H1 (cell line): ENCODE results near the gene REELD1. TPM values are rescaled to one million over a fixed set of nuclear protein-coding genes. Genes with fewer than 3 reads are reported as not detected.

Experiments
- CTCF ChIA-PET: fragments of 300-600 bp; sonication (Branson Sonifier 250); formaldehyde crosslinking; loops from one replicate; lab custom pipeline; 2021; ENCODE audit not compliant: partially characterized antibody; lab: Charles Lee
- POLR2A ChIA-PET: fragments of 300-600 bp; sonication (Branson Sonifier 250); formaldehyde crosslinking; loops from one replicate; lab custom pipeline; 2021; ENCODE audit warnings: inconsistent platforms; ENCODE audit not compliant: partially characterized antibody; lab: Charles Lee
- DNase-seq, 2 experiments: peaks; one replicate each; pipeline versions ENCODE4 v3.0.0 to v3.0.0-alpha.2; 2010 to 2022; ENCODE audit warnings: low spot score in 2 of 2, low read depth in 1 of 2, mixed read lengths in 1 of 2
- FAIRE-seq: peaks from 2 replicates; lab custom pipeline; 2011; peaks lifted over from hg19 to GRCh38; lab: Jason Lieb, UNC
- H2AFZ ChIP-seq: 2 replicates; pipeline ENCODE4 v1.8.1; 2012; ENCODE audit warnings: low read length, inconsistent platforms
- H2AK5ac ChIP-seq: 2 replicates; pipeline ENCODE4 v1.6.1; 2013; ENCODE audit warnings: low read depth, low read length
- H2BK120ac ChIP-seq: replicated peaks from 2 replicates; pipeline ENCODE3; 2013; ENCODE audit warnings: low read depth, low read length, inconsistent platforms
- H2BK12ac ChIP-seq: 2 replicates; pipeline ENCODE4 v1.6.1; 2013; ENCODE audit warnings: low read depth, low read length
- H2BK15ac ChIP-seq: 2 replicates; pipeline ENCODE4 v1.6.1; 2013; ENCODE audit warnings: low read length
- H2BK20ac ChIP-seq: 2 replicates; pipeline ENCODE4 v1.6.1; 2013; ENCODE audit warnings: low read length
- H2BK5ac ChIP-seq: 2 replicates; pipeline ENCODE4 v1.6.1; 2013; ENCODE audit warnings: low read depth, low read length
- H3K14ac ChIP-seq: 2 replicates; pipeline ENCODE4 v1.6.1; 2013; ENCODE audit warnings: inconsistent platforms; ENCODE audit not compliant: insufficient read length
- H3K18ac ChIP-seq: 2 replicates; pipeline ENCODE4 v1.6.1; 2013; ENCODE audit warnings: low read length; ENCODE audit errors: extremely low read depth
- H3K23ac ChIP-seq: 2 replicates; pipeline ENCODE4 v1.6.1; 2013; ENCODE audit warnings: inconsistent platforms; ENCODE audit not compliant: insufficient read length
- H3K23me2 ChIP-seq: 2 replicates; pipeline ENCODE4 v1.6.1; 2013; ENCODE audit warnings: low read depth, low read length
- H3K27ac ChIP-seq: 2 replicates; pipeline ENCODE4 v1.6.1; 2011; ENCODE audit warnings: low read depth, low read length, inconsistent platforms
- H3K27me3 ChIP-seq, 4 experiments: replicated peaks in 1 of 4; 1 replicate in 1 of 4; 2 replicates in 3 of 4; pipeline versions ENCODE4 v1.6.1 to v1.8.1; 2011 to 2013; ENCODE audit warnings: low read length in 3 of 4, mild to moderate bottlenecking in 3 of 4, inconsistent platforms in 2 of 4, mixed read lengths in 2 of 4, moderate library complexity in 1 of 4; ENCODE audit not compliant: control insufficient read depth in 3 of 4, insufficient read depth in 3 of 4; ENCODE audit errors: extremely low read depth in 1 of 4
- H3K36me3 ChIP-seq, 4 experiments: 2 replicates each; pipeline versions ENCODE4 v1.6.1 to v1.8.1; 2011 to 2013; ENCODE audit warnings: mild to moderate bottlenecking in 4 of 4, low read length in 3 of 4, moderate library complexity in 2 of 4, control low read depth in 1 of 4, inconsistent platforms in 1 of 4; ENCODE audit not compliant: insufficient read depth in 4 of 4, control insufficient read depth in 2 of 4
- H3K4ac ChIP-seq: replicated peaks from 2 replicates; pipeline ENCODE3; 2013; ENCODE audit warnings: low read length, low read depth, mixed read lengths, inconsistent platforms; ENCODE audit not compliant: insufficient read length
- H3K4me1 ChIP-seq, 4 experiments: replicated peaks in 1 of 4; 1 replicate in 1 of 4; 2 replicates in 3 of 4; pipeline versions ENCODE4 v1.6.1 to v1.8.1; 2011 to 2013; ENCODE audit warnings: low read length in 3 of 4, inconsistent platforms in 2 of 4, mixed read lengths in 1 of 4; ENCODE audit not compliant: insufficient read depth in 4 of 4, control insufficient read depth in 3 of 4
- H3K4me2 ChIP-seq, 2 experiments: 2 replicates each; pipeline versions ENCODE4 v1.6.1 to v1.8.1; 2011 to 2013; ENCODE audit warnings: low read depth in 2 of 2, low read length in 2 of 2, control low read depth in 1 of 2, inconsistent platforms in 1 of 2, mild to moderate bottlenecking in 1 of 2; ENCODE audit not compliant: insufficient read depth in 1 of 2
- H3K4me3 ChIP-seq, 4 experiments: fragments of 200-600, 300-600 bp in 1 of 4; sonication (generic), shearing (Covaris generic), sonication (Bioruptor Twin) in 1 of 4; 2 replicates each; pipeline versions ENCODE4 v1.5.1 to v1.8.1; 2011 to 2016; ENCODE audit warnings: low read length in 4 of 4, low read depth in 3 of 4, control low read depth in 2 of 4, inconsistent platforms in 2 of 4, mild to moderate bottlenecking in 2 of 4, mixed read lengths in 1 of 4, moderate library complexity in 1 of 4; ENCODE audit not compliant: insufficient read depth in 2 of 4; ENCODE audit errors: extremely low read depth in 1 of 4
- H3K56ac ChIP-seq: replicated peaks from 2 replicates; pipeline ENCODE3; 2013; ENCODE audit warnings: low read depth, mild to moderate bottlenecking, mixed read lengths, low read length, inconsistent platforms; ENCODE audit not compliant: insufficient read length
- H3K79me1 ChIP-seq: 2 replicates; pipeline ENCODE4 v1.6.1; 2013; ENCODE audit warnings: low read depth, low read length, control low read depth
- H3K79me2 ChIP-seq, 2 experiments: 2 replicates each; pipeline versions ENCODE4 v1.6.1 to v1.8.1; 2012 to 2013; ENCODE audit warnings: low read length in 2 of 2, mild to moderate bottlenecking in 2 of 2, inconsistent platforms in 1 of 2; ENCODE audit not compliant: insufficient read depth in 2 of 2, control insufficient read depth in 1 of 2
- H3K9ac ChIP-seq, 4 experiments: replicated peaks in 1 of 4; 1 replicate in 1 of 4; 2 replicates in 3 of 4; pipeline versions ENCODE4 v1.6.1 to v1.8.1; 2011 to 2013; ENCODE audit warnings: low read depth in 3 of 4, low read length in 3 of 4, control low read depth in 2 of 4, mild to moderate bottlenecking in 2 of 4, moderate library complexity in 2 of 4, inconsistent platforms in 1 of 4; ENCODE audit errors: extremely low read depth in 1 of 4
- H3K9me3 ChIP-seq, 2 experiments: 2 replicates each; pipeline versions ENCODE4 v1.6.1 to v1.8.1; 2012 to 2013; ENCODE audit warnings: mild to moderate bottlenecking in 2 of 2, moderate library complexity in 2 of 2, control low read depth in 1 of 2, inconsistent platforms in 1 of 2, low read depth in 1 of 2, low read length in 1 of 2, mixed read lengths in 1 of 2; ENCODE audit not compliant: insufficient read depth in 2 of 2
- H4K20me1 ChIP-seq, 2 experiments: replicated peaks in 1 of 2; 2 replicates each; pipeline versions ENCODE3 to v1.8.1; 2011 to 2013; ENCODE audit warnings: inconsistent platforms in 2 of 2, low read length in 2 of 2, mild to moderate bottlenecking in 1 of 2; ENCODE audit not compliant: insufficient read depth in 2 of 2, control insufficient read depth in 1 of 2
- H4K5ac ChIP-seq: 2 replicates; pipeline ENCODE4 v1.6.1; 2013; ENCODE audit warnings: low read length, low read depth, mixed read lengths, inconsistent platforms; ENCODE audit not compliant: insufficient read length
- H4K8ac ChIP-seq: 2 replicates; pipeline ENCODE4 v1.8.0; 2013; ENCODE audit warnings: mild to moderate bottlenecking, moderate library complexity, low read length, inconsistent platforms; ENCODE audit not compliant: insufficient read depth; ENCODE audit errors: extremely low read depth
- H4K91ac ChIP-seq: replicated peaks from 2 replicates; pipeline ENCODE3; 2013; ENCODE audit warnings: low read length, mixed read lengths, inconsistent platforms; ENCODE audit not compliant: insufficient read length
- CHD2 ChIP-seq: IDR thresholded peaks from 2 replicates; pipeline ENCODE4 v1.6.1; 2012; ENCODE audit warnings: low read length, improper control_type of control experiment
- FOSL1 ChIP-seq: IDR thresholded peaks from 2 replicates; pipeline ENCODE4 v1.6.1; 2011; ENCODE audit warnings: mild to moderate bottlenecking, low read depth, low read length, moderate library complexity; ENCODE audit not compliant: insufficient read depth
- PHF8 ChIP-seq: fragments of 200-600 bp; sonication (generic); conservative IDR thresholded peaks from 2 replicates; pipeline ENCODE4 v1.7.1; 2012; ENCODE audit warnings: low read depth, mild to moderate bottlenecking, inconsistent platforms, low read length, moderate library complexity
- RNF2 ChIP-seq: fragments of 200-900, 300-1000 bp; sonication (generic); IDR thresholded peaks from 2 replicates; pipeline ENCODE4 v1.7.1; 2016; ENCODE audit warnings: borderline replicate concordance, low read depth, mild to moderate bottlenecking, antibody characterized with exemption, low read length; ENCODE audit not compliant: poor library complexity, severe bottlenecking; ENCODE audit errors: missing control alignments
- SP2 ChIP-seq: IDR thresholded peaks from 2 replicates; pipeline ENCODE4 v1.6.1; 2012; ENCODE audit warnings: mild to moderate bottlenecking, low read length, inconsistent platforms
- SUZ12 ChIP-seq: fragments of 200-600 bp; sonication (generic); IDR thresholded peaks from 2 replicates; pipeline ENCODE4 v1.6.1; 2012; ENCODE audit warnings: mild to moderate bottlenecking, inconsistent platforms, low read length, moderate library complexity, mixed read lengths
- YY1 ChIP-seq: IDR thresholded peaks from 2 replicates; pipeline ENCODE4 v1.6.1; 2011; ENCODE audit warnings: low read depth, mild to moderate bottlenecking, low read length
- ZNF274 ChIP-seq: IDR thresholded peaks from 2 replicates; pipeline ENCODE4 v1.7.0; 2012; ENCODE audit warnings: low read length, borderline replicate concordance; ENCODE audit errors: extremely low read depth
- WGBS, 2 experiments: shearing (Covaris generic) in 1 of 2; methylation state at CpG; one replicate each; pipeline versions ENCODE4 v1.1.6 to v1.1.7; 2013 to 2015; ENCODE audit warnings: low lambda C conversion rate in 2 of 2, mixed read lengths in 2 of 2, inconsistent platforms in 1 of 2, low coverage in 1 of 2, missing lambda C conversion rate in 1 of 2; ENCODE audit not compliant: insufficient replicate concordance in 2 of 2, insufficient coverage in 1 of 2, insufficient read length in 1 of 2; ENCODE audit errors: extremely low coverage in 1 of 2, missing lambda C conversion rate in 1 of 2; 5-methylcytosine and 5-hydroxymethylcytosine counted together
- polyA plus RNA-seq, 7 experiments: library from polyadenylated mRNA; depleted of rRNA in 3 of 7; stranded (reverse) in 5 of 7; unstranded in 2 of 7; fragments of >200 nt in 5 of 7; fragments of 200-250 nt in 2 of 7; gene quantifications; 1 replicate in 5 of 7; 2 replicates in 1 of 7; 4 replicates in 1 of 7; pipeline versions ENCODE4 v1.2.1 to v1.2.3, GENCODE V29; 2011 to 2013; ENCODE audit warnings: missing spikeins in 2 of 7, mixed read lengths in 2 of 7
- total RNA-seq: library from RNA; stranded (reverse); fragmentation: NEBNext Ultra II Directional; extraction: Animal tissue kit (Norgen Biotek cat#: 25700); gene quantifications from 2 replicates; pipeline ENCODE4 v1.2.1, GENCODE V29; 2021

REELD1 gene
- total and polyA plus RNA-seq, 2 of the 8 experiments (the other 6 are each of a cell fraction or from before 2014, with no cell fraction given) = 0.03 TPM; not detected in 1

DNA sequence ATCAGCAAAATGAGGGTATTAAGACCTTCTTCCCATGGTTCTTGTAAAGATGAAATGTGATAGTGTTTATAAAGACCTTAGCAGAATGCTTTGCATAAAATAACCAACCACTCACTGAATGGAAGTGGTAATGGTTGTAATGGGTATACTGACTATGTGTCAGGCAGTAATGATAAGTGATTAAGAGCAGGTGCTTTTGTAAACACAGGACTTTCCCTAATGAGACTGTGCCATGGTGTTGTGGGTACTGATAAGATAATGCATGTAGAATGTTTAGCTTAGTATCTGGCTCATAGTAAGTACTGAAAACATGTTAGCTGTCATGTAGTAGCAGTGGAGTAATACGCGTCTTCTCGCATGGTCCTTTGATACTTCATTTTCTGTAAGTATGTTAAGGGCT, 31.9 kb upstream of the REELD1 start:
- no peak overlapping the region for H2BK12ac ChIP-seq
- H3K4me3 ChIP-seq = no peak overlapping the region
- H4K8ac ChIP-seq = no peak overlapping the region
- H2AFZ ChIP-seq = no peak overlapping the region
- no peaks in the 10 kb centered on the region; the same call in 1 of the 2 replicates for H3K79me1 ChIP-seq
- no peak overlapping the region for H2BK15ac ChIP-seq
- no peak overlapping the region for H3K4me2 ChIP-seq
- H3K23ac ChIP-seq = no peak overlapping the region
- H2AK5ac ChIP-seq = no peak overlapping the region
- H4K5ac ChIP-seq = no peak overlapping the region
- no peak overlapping the region for H2BK20ac ChIP-seq
- H2BK5ac ChIP-seq = no peak overlapping the region
- no peak overlapping the region for H2BK120ac ChIP-seq
- peaks cover 0 to 2% (median 0%) of the 10 kb centered on the region in 4 experiments; a peak in 3 of 7 replicates for H3K4me1 ChIP-seq
- no peak overlapping the region for H3K14ac ChIP-seq
- no peak for FAIRE-seq
- H3K18ac ChIP-seq = no peak overlapping the region
- TF ChIP-seq CHD2 = no peak
- TF ChIP-seq FOSL1 = no peak
- no peak for TF ChIP-seq SP2
- TF ChIP-seq PHF8 = no peak
- TF ChIP-seq SUZ12 = no peak
- no peak for TF ChIP-seq RNF2
- TF ChIP-seq ZNF274 = no peak
- no peak for TF ChIP-seq YY1
- H3K4ac ChIP-seq = no peak overlapping the region
- 100% methylated on average over 3 of the region's 3 CpGs; no CpG with 5 or more reads in 1 of the 2 experiments for WGBS, 2 experiments
- H3K56ac ChIP-seq = no peak overlapping the region
- ChIA-PET CTCF (interaction anchor here (1.1 to 1.2 kb wide), 4 partner anchors 9 to 105 kb away, joined by 3 to 4 read pairs (median 3); no protein-coding TSS in a partner anchor), POLR2A (no interaction called here)
- peaks cover 1 to 10% of the 10 kb centered on the region in 2 experiments for H4K20me1 ChIP-seq
- DNase-seq = no peak
- H3K9me3 ChIP-seq = no peaks in the 10 kb centered on the region
- H3K27ac ChIP-seq = no peak overlapping the region
- peaks cover 0 to 52% of the 10 kb centered on the region in 2 experiments; a peak in 3 of 4 replicates for H3K79me2 ChIP-seq
- no peaks in the 10 kb centered on the region for H3K23me2 ChIP-seq
- no peak overlapping the region for H4K91ac ChIP-seq
- H3K27me3 ChIP-seq = no peaks in the 10 kb centered on the region
- H3K36me3 ChIP-seq = peaks cover 2 to 26% (median 7%) of the 10 kb centered on the region in 4 experiments; a peak in 7 of 8 replicates
- H3K9ac ChIP-seq = no peak overlapping the region
